HG03460 (cell line): Measurements from ENCODE around the gene SUN2.
A peak's percentile ranks its signal among the peaks of the same experiment; 100 is the strongest.

Experiments
- ATAC-seq: cut with Tn5 transposase; IDR thresholded peaks from one replicate; pipeline ENCODE4 v1.9.1; 2021; ENCODE audit not compliant: unreplicated experiment

Gene SUN2

DNA sequence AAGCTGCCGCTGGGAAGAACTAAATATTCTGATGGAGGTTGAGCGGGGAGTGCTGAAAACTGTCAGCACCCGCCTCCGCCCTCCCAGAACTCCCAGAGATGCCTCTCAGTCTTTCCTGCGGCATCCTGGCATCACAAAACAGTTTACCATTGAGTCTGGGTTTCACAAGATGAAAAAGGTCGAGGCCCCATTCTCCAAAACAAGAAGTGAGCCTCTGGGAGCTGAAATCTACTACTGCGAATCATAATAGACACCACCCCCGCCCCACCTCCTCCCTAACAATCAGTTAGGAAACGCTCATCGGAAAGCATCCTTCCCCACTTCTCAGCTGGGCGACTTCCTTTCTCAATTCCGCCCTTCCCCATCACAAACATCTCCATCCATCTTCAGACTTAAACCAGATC lies 1.0 kb downstream of the SUN2 start:
- no peak for ATAC-seq

DNA sequence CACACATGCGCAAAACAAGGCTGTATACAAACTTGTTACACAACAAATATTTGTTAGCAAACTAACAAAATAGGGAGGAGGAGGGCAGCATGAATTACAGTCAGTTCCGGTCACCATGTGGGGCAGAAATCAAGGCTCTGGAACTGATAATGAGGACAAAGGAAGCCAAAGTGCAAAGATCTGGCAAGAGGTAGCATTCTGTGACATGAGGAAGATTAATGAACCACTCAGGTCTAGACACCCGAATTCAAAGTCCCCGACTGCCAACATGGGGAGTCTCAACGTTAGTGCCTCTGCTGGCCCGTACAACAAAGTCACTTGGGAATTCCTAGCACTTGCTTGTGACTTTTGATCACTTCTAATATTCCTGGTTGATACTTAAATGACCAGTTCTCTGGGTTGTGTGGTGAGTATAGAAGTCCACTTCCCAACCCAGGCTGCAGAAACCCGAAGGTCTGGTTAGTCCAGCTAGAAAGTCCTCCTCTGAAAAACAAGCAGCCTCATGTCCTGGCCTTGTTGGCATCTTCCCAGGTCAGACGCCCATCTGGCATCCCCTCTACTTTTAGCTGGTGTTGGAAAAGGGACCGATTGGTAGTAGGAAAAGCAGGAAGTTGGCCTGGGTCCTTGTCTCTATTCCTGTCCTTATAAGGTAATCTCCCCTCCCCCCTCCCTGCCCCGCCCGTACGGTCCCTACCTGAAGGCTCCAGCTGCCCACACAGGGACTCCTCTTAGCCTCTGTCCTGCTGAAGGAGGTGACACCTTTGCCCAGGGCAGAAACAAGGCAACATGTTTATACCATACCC lies 1.6 kb downstream of the SUN2 start:
- no peak for ATAC-seq

DNA sequence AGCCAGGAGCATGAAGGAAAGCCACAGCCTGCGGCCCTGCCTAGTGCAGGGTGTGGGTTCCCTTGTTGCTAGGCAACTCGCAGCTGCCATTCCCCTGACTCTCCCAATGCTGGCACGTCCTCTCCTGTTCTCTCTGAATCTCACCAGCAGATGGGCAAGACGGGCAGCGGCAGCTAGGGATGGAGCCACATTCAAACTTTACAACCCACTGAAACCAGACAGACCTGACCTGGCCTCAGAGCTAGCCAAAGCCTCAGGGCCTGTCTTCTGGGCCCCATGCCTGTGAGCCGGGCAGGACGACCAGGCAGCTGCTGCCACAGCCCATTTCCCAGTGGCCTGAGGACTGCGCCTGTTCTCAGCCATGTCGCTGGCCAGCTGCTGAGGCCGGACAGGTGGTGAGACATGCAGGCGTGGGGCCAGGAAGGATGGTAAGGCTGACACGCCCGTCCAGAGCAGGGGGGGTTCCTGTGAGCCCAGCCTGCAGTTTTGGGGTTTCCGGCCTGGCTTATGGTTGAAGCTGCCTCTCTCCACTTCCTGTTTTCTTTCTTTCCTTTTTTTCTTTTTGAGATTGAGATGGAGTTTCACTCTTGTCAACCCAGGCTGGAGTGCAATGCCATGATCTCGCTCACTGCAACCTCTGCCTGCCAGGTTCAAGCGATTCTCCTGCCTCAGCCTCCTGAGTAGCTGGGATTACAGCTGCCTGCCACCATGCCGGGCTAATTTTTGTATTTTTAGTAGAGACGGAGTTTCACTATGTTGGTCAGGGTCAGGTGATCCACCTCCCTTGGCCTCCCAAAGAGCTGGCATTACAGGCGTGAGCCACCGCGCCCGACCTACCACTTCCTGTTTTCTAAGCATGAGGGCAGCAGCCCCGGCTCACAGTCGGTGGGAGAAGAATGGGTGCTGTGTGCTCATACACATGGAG lies 4.1 kb downstream of the SUN2 start:
- peak; percentile 43 for ATAC-seq

DNA sequence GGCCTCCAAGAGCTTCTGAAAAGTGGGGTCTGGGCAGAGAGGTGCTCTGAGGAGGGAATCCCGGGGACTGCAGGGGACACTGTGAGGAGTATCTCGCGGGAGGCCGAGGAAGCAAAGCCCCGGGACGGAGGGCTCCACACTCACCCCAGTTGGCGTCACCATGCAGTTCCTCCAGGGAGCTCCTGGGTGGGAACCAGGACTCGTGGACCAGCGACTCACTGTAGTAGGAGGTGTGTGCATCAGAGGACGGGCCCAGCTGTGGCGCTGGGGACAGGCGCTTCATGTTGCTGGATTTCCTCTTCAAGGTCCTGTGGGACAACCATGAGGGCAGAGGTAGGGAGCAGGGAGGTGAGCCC lies 4.8 kb downstream of the SUN2 start:
- ATAC-seq = no peak

DNA sequence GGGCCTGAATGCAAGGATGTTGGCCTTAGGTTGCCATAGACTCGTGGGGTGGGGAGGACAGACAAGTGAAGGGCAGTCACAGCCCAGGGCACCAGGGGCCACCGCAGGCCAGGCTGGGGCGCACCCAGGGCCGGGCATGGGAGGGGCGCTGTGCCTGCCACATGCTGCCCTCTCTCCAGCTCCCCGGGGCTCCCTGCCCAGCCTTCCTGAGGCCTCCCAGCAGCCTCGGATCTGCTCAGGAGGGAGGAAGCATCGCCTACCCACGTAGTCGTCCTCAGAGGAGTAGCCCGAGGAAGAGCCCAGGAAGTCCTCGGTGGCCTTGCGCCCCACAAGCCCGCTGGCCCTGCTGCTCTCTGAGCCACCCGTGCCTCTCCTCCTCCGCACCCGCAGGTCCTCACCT lies 5.2 kb downstream of the SUN2 start:
- no peak for ATAC-seq

GRCh38 chr22:38750104-38750503 lies 5.7 kb downstream of the SUN2 start:
- ATAC-seq = no peak

GRCh38 chr22:38748487-38749136 lies 7.2 kb downstream of the SUN2 start:
- ATAC-seq = no peak

DNA sequence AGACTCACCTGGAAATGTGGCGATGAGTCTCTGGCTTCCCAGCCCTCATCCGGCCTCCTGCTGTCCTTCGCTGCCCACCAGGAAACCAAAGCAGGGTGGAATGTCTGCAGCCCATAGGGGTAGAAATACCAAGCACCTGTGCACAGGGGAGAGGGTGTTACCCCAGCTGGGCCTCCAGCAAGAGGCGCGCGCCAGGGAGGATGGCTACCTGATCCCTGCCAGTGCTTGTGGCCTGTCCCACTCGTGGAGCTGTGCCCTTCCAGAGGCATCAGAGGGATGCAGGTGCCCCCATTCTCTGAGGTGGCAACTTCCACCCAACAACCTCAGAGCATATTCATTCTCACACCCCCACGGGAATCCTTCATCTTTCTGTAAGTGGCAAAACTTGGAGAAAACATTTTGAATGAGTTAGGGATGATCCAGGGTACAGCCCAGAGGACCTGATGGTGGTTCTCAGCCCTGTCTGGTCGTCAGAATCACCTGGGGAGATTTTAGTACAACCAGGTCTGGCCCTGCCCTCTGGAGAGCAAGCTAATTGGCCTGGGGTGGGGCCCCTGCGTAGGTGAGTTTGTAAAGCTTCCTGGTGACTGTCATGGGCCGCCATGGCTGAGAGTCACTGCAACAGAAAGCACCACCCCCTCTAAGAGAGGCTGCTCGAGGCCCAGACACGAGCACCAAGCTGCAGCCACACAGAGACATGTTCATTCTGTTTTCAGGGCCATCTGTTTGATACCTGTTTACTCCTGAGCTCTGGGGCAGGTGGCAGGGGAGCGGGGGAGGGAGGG lies 9.9 kb downstream of the SUN2 start:
- no peak for ATAC-seq

- no peak for ATAC-seq
These were observed 10.8 kb downstream of the SUN2 start for GRCh38 chr22:38744981-38745380.

- no peak for ATAC-seq
These were observed 13.4 kb downstream of the SUN2 start for GRCh38 chr22:38742176-38742942.

DNA sequence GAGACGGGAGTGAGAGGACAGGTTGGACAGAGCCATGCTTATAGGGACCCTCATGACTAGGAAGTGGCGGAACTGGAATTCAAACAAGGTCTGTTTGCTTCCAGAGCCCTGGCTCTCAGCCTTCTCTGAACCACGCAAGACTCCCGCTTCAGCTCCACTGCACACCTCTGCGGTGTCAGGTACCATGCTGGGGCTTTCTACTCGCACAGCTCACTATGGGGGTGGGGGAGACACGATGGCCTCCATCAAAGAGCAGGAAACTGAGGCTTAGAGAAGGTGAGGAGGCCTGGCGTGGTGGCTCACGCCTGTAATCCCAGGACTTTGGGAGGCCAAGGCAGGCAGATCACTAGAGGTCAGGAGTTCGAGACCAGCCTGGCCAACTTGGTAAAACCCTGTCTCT lies 14.2 kb downstream of the SUN2 start:
- ATAC-seq = no peak

DNA sequence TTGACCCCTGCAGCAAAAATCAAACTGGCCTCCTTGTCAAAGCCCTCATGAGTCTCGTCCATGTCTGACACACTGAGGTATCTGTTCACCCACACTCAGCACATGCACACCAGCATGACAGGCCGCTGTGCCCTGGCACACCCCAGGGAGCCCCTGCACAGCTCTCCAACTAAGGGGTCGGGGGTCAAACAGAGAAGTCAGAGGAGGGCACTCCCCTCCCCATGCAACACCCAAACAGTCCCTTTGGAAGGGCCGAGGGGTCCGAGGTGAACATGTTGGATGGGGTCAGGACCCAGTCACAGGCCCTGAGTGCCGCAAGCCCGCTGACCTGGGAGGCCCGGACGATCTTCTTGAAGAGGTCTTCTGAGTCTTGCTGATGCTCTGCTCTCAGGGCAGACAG lies 14.6 kb downstream of the SUN2 start:
- no peak for ATAC-seq

- no peak for ATAC-seq
These were observed 15.0 kb downstream of the SUN2 start for GRCh38 chr22:38740754-38741153.

- ATAC-seq = no peak
These were observed 15.6 kb downstream of the SUN2 start for GRCh38 chr22:38740116-38740723.

DNA sequence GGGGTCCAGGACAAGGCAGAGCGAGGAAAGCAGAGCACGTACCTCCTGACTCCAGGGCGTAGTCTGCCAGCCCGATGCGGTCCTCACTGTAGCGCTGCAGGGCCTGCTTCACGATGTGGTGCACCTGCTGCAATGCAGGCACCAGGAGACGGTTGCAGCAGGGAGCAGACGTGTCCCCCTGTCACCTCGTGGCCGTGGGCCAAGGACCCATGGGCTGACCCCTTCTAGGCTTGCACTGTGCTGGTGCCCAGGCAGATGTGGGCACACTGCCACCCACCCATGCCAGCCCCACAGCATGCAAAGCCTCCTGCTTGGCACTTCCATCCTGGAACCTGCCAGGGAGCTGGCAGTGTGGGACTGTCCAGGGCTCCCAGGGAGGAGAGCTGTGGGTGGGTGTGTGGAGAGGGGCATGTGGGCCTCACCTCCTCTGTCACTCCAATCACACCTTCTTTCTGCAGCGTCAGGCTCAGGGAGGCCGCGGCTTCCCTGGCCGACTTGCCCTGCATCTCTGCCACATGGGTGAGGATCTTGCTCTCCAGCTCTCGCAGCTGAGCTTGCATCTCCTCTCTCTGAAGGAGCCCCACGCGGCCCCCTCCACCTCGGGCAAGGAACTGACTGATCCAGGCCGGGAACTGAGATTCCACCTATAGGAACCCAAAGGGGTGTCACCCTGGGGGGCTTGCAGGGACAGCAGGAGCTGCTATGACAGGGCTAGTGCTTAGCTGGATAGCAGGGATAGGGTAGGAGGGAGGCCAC lies 16.3 kb downstream of the SUN2 start:
- ATAC-seq = no peak

DNA sequence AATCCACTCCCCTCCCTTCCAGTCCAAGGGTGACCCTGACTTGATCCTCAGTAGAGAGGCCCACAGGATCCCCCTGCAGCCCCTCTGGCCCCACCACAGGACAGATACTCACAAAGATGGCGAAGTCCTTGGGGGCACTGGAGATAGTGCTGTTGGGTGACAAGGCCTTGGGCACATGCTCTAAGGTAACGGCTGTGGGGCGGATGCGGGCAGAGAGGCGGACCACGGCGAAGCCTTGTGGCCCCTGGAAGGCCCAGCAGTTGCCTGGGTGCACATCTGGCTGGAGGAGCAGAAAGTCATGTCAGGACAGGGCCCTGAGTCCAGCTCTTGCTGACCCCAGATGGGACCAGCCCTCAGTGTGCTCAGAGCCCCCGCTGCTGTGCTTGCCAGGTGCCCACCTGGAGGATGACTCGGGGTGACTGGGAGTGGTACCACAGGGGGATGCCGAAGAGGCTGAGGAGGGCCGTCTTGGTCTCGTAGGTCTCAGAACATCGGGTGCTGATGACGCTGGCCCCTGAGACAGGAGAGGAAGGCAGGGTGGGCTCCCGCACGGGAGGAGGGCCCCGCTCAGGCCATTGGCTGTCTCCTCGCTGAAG lies 17.2 kb downstream of the SUN2 start:
- ATAC-seq = no peak

GRCh38 chr22:38737302-38738060 lies 18.3 kb downstream of the SUN2 start:
- ATAC-seq = no peak

- no peak for ATAC-seq
These were observed 19.6 kb downstream of the SUN2 start for GRCh38 chr22:38736257-38736570.
